ENCODE results near the gene CCDC85C. TPM values are rescaled to one million over a fixed set of nuclear protein-coding genes. Genes with fewer than 3 reads are reported as not detected.

Gene CCDC85C
- total RNA-seq, 2 experiments from 2014 or later: 10.0 to 10.9 TPM

DNA sequence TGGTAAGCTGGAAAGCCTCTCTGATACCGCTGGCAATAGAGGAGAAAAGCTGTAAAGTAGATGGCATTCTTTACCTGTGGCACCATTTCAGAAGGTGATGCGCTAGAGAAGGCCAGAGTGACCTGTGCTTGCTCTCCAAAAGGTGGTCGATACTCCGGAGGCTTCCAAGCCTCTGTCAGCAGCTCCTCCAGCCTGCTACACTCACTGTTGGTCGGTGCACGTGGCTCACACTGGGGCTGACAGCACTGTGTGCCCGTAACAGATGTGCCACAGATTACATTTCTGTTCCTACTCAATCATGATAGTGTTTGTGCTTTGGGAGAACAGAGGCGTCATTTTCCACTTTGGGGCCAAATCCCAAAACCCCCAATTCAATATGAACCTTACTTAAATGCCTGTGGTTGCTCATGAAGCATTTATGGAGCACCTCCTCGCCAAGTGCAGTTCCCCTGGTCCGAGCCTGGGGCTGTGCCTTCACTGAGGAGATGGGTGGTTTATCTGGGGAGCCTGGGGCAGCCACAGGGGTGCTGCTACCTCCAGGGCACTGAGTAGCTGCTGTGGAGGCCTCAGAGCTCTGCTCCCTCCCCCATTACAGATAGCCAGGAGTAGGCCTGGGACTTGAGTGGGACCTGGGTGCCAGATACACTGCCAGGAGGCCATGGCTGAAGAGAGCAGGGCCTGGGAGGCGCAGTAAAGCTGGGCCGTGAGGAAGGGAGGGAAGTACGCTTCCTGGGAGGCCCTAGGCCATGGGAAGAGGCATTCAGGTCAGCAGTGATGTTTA is 96.0 kb downstream of the CCDC85C start:
- POLR2A ChIA-PET: no interaction called here
- CTCF ChIA-PET: no interaction called here
- no peak overlapping the region for H3K4me3 Mint-ChIP-seq
- H3K27ac Mint-ChIP-seq: no peak overlapping the region
- DNase-seq: no peak
- peaks cover 50% of the 10 kb centered on the region for H3K36me3 Mint-ChIP-seq (ENCODE audit: low read depth)
- peaks cover 2% of the 10 kb centered on the region for H3K4me1 Mint-ChIP-seq
- no peaks in the 10 kb centered on the region for H3K27me3 Mint-ChIP-seq
- H3K9me3 Mint-ChIP-seq: no peaks in the 10 kb centered on the region

GRCh38 chr14:99506276-99506675 is 97.7 kb downstream of the CCDC85C start:
- peaks cover 62% of the 10 kb centered on the region for H3K36me3 Mint-ChIP-seq (ENCODE audit: low read depth)
- no peaks in the 10 kb centered on the region for H3K9me3 Mint-ChIP-seq
- ChIA-PET POLR2A (no interaction called here), CTCF (interaction anchor here (0.6 kb wide), 1 partner anchor 13 kb away, joined by 3 read pairs; no protein-coding TSS in a partner anchor)
- H3K4me3 Mint-ChIP-seq: no peak overlapping the region
- H3K27ac Mint-ChIP-seq: no peak overlapping the region
- H3K27me3 Mint-ChIP-seq: no peaks in the 10 kb centered on the region
- no peak for DNase-seq
- H3K4me1 Mint-ChIP-seq: peaks cover 2% of the 10 kb centered on the region

- Mint-ChIP-seq H3K36me3 (ENCODE audit: low read depth) (peaks cover 69% of the 10 kb centered on the region), H3K4me1 (peaks cover 2% of the 10 kb centered on the region), H3K4me3 (no peak overlapping the region), H3K27ac (no peak overlapping the region), H3K9me3 (no peaks in the 10 kb centered on the region), H3K27me3 (no peaks in the 10 kb centered on the region)
- DNase-seq: no peak
- ChIA-PET CTCF (interaction anchor here (0.7 kb wide), 1 partner anchor 12 kb away, joined by 3 read pairs; no protein-coding TSS in a partner anchor), POLR2A (no interaction called here)
Measured at GRCh38 chr14:99505089-99505488, 98.9 kb downstream of the CCDC85C start.

DNA sequence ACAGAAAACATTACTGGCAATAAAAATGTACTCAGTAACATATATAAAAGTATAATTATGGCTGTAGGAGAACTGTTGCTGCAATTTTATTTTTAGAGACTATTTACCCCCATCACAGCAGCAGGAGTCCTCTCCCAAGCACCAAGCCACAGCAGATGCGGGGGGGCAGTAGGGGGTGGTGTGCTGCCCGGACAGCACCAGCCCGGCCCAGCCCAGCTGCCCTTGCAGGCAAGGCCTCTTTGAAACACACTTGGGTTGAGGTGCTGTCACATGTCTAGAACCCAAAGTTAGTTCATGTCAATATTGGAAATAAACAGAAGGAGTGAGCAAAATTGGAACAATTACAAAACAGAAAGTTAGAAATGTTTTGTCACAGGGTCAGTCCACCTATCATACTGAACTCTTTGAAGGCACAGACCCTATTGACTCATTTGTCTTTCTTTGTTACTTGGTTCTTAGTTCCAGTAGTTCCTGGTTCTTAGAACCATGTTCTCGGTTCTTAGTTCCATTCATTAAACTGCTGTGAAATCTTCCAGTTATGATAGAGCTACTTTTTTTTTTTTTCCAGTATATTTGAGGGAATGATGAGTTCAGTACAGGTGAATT is 100.1 kb downstream of the CCDC85C start:
- ChIA-PET POLR2A (no interaction called here), CTCF (interaction anchor here (0.7 kb wide), 2 partner anchors 13 to 557 kb away, joined by 3 read pairs; no protein-coding TSS in a partner anchor)
- Mint-ChIP-seq H3K4me1 (peaks cover 2% of the 10 kb centered on the region), H3K4me3 (no peak overlapping the region), H3K27ac (no peak overlapping the region), H3K9me3 (no peaks in the 10 kb centered on the region), H3K27me3 (no peaks in the 10 kb centered on the region), H3K36me3 (ENCODE audit: low read depth) (peaks cover 61% of the 10 kb centered on the region)
- DNase-seq: no peak

- H3K27ac Mint-ChIP-seq: no peak overlapping the region
- no peak for DNase-seq
- no peaks in the 10 kb centered on the region for H3K27me3 Mint-ChIP-seq
- peaks cover 61% of the 10 kb centered on the region for H3K36me3 Mint-ChIP-seq (ENCODE audit: low read depth)
- H3K4me1 Mint-ChIP-seq: peaks cover 2% of the 10 kb centered on the region
- POLR2A ChIA-PET: no interaction called here
- CTCF ChIA-PET: no interaction called here
- no peaks in the 10 kb centered on the region for H3K9me3 Mint-ChIP-seq
- H3K4me3 Mint-ChIP-seq: no peak overlapping the region
Measured at GRCh38 chr14:99502989-99503421, 101.0 kb downstream of the CCDC85C start.

GRCh38 chr14:99497894-99498293 is 106.1 kb downstream of the CCDC85C start:
- no peak overlapping the region for H3K27ac Mint-ChIP-seq
- CTCF ChIA-PET: interaction anchor here (0.6 kb wide), 1 partner anchor 112 kb away, joined by 3 read pairs; no protein-coding TSS in a partner anchor
- H3K4me3 Mint-ChIP-seq: no peak overlapping the region
- peaks cover 5% of the 10 kb centered on the region for H3K4me1 Mint-ChIP-seq
- DNase-seq: no peak
- H3K9me3 Mint-ChIP-seq: no peaks in the 10 kb centered on the region
- H3K36me3 Mint-ChIP-seq (ENCODE audit: low read depth): peaks cover 47% of the 10 kb centered on the region
- no peaks in the 10 kb centered on the region for H3K27me3 Mint-ChIP-seq
- POLR2A ChIA-PET: no interaction called here

DNA sequence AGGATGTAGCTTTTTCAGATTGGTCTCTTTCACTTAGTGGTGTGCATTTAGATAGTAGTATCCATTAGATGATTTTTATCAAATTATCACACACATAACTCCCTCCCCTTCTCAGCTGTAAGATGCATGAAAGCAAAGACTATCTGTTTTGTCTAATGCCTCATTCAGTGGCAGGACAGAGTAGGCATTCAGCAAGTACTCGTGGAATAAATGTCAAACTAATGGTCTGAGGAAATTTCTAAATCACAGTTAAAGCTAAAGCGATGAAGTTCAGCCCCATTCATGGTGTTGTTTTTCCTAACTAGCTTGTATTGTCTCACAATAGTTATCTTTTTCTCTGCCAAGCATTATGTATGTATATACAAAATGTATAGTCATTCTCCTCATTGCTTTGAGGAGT is 106.7 kb downstream of the CCDC85C start:
- Mint-ChIP-seq H3K27ac (no peak overlapping the region), H3K36me3 (ENCODE audit: low read depth) (peaks cover 43% of the 10 kb centered on the region), H3K4me1 (peaks cover 5% of the 10 kb centered on the region), H3K27me3 (no peaks in the 10 kb centered on the region), H3K9me3 (no peaks in the 10 kb centered on the region), H3K4me3 (no peak overlapping the region)
- ChIA-PET POLR2A (no interaction called here), CTCF (interaction anchor here (0.6 kb wide), 1 partner anchor 112 kb away, joined by 3 read pairs; no protein-coding TSS in a partner anchor)
- DNase-seq: no peak

GRCh38 chr14:99484106-99484505 is 119.9 kb downstream of the CCDC85C start:
- Mint-ChIP-seq H3K4me1 (peaks cover 43% of the 10 kb centered on the region), H3K4me3 (no peak overlapping the region), H3K27me3 (no peaks in the 10 kb centered on the region), H3K36me3 (ENCODE audit: low read depth) (no peaks in the 10 kb centered on the region), H3K9me3 (no peaks in the 10 kb centered on the region), H3K27ac (no peak overlapping the region)
- CTCF ChIA-PET: no interaction called here
- no peak for DNase-seq
- POLR2A ChIA-PET: no interaction called here

- Mint-ChIP-seq H3K27ac (peak overlapping the region; percentile 98), H3K9me3 (no peaks in the 10 kb centered on the region), H3K4me1 (peaks cover 52% of the 10 kb centered on the region), H3K36me3 (ENCODE audit: low read depth) (peaks cover 2% of the 10 kb centered on the region), H3K27me3 (no peaks in the 10 kb centered on the region), H3K4me3 (peak overlapping the region; percentile 98)
- ChIA-PET POLR2A (no interaction called here), CTCF (no interaction called here)
- peak; percentile 43 for DNase-seq
Measured at GRCh38 chr14:99481745-99482099, 122.3 kb downstream of the CCDC85C start.

- ChIA-PET CTCF (interaction anchor here (0.7 kb wide), 2 partner anchors 10 to 125 kb away, joined by 3 read pairs; no protein-coding TSS in a partner anchor), POLR2A (no interaction called here)
- Mint-ChIP-seq H3K4me1 (peaks cover 46% of the 10 kb centered on the region), H3K9me3 (no peaks in the 10 kb centered on the region), H3K4me3 (peak within 1 kb of the TSS; percentile 98), H3K27me3 (no peaks in the 10 kb centered on the region), H3K27ac (peak within 1 kb of the TSS; percentile 98), H3K36me3 (ENCODE audit: low read depth) (peaks cover 2% of the 10 kb centered on the region)
- peak; percentile 100 for DNase-seq
Measured at GRCh38 chr14:99480917-99481744, 122.9 kb downstream of the CCDC85C start, which contains the start of gene CCNK. CCNK (plus strand) TSS chr14:99481409; CDS start chr14:99492678, 11,269 bp downstream.

- ChIA-PET POLR2A (no interaction called here), CTCF (interaction anchor here (0.7 to 0.9 kb wide), 3 partner anchors 9 to 125 kb away, joined by 3 read pairs; no protein-coding TSS in a partner anchor)
- Mint-ChIP-seq H3K36me3 (ENCODE audit: low read depth) (peaks cover 2% of the 10 kb centered on the region), H3K4me1 (peaks cover 50% of the 10 kb centered on the region), H3K27ac (peak within 1 kb of the TSS; percentile 98), H3K4me3 (peak within 1 kb of the TSS; percentile 98), H3K27me3 (no peaks in the 10 kb centered on the region), H3K9me3 (no peaks in the 10 kb centered on the region)
- peak; percentile 36 for DNase-seq
Measured at GRCh38 chr14:99479906-99480869, 123.8 kb downstream of the CCDC85C start, which contains the start of gene SETD3. SETD3 (minus strand) TSS chr14:99480859; CDS start chr14:99465805, 15,054 bp downstream.

All from activated CD4-positive, alpha-beta T cell treated with anti-CD3 and anti-CD28 coated beads, Interleukin-2, amount 10 ng/mL, durations not matched to agents 7 days and 5 days (primary cell).